Tibial artery (tissue), 4 donors: Measurements from ENCODE around the gene ZMYND11.

Experiments
- DNase-seq, 2 donors: peaks; one replicate each; pipeline ENCODE4 v3.0.0-alpha.2; 2019
- H3K27ac ChIP-seq, 2 donors: fragments of 200-600 bp; sonication (generic) in 1 of 2; 1 replicate in 1 of 2; 2 replicates in 1 of 2; pipeline ENCODE4 v1.5.1; 2018 to 2019; ENCODE audit warnings: mild to moderate bottlenecking in 1 of 2
- H3K27me3 ChIP-seq, 2 donors: fragments of 200-600 bp; sonication (generic) in 1 of 2; one replicate each; pipeline versions ENCODE4 v1.5.1 to v1.6.0; 2016 to 2019
- H3K36me3 ChIP-seq, 3 donors: fragments of 200-600 bp; sonication (generic) in 2 of 3; one replicate each; pipeline ENCODE4 v1.5.1; 2016 to 2019; ENCODE audit warnings: mild to moderate bottlenecking in 2 of 3
- H3K4me1 ChIP-seq, 4 donors: fragments of 200-600 bp; sonication (generic) in 2 of 4; 1 replicate in 3 of 4; 2 replicates in 1 of 4; pipeline ENCODE4 v1.5.1; 2016 to 2019
- H3K4me3 ChIP-seq, 2 donors: fragments of 200-600 bp; sonication (generic) in 1 of 2; 1 replicate in 1 of 2; 2 replicates in 1 of 2; pipeline ENCODE4 v1.5.1; 2018 to 2019; ENCODE audit warnings: mild to moderate bottlenecking in 2 of 2
- H3K9me3 ChIP-seq, 3 donors: fragments of 200-600 bp; sonication (generic) in 1 of 3; one replicate each; pipeline ENCODE4 v1.5.1; 2016 to 2019
- CTCF ChIP-seq, 2 experiments: fragments of 200-600 bp in 1 of 2; fragments of 450-650 bp in 1 of 2; IDR thresholded peaks; one replicate each; pipeline ENCODE4 v1.5.1; 2017 to 2019; ENCODE audit warnings: antibody characterized with exemption in 2 of 2, mild to moderate bottlenecking in 1 of 2, moderate library complexity in 1 of 2
- intact Hi-C: fragments of 100-400 bp; cut with DNase I; formaldehyde crosslinking; loops from one replicate; pipeline ENCODE4 v1.15.0; 2023; ENCODE audit warnings: low total_unique reads

The ZMYND11 gene

GRCh38 chr10:215444-215843, 80.2 kb downstream of the ZMYND11 start:
- no peak for TF ChIP-seq CTCF (IDR thresholded peaks at IDR 0.05)

GRCh38 chr10:218798-219197, 83.5 kb downstream of the ZMYND11 start:
- no peaks in the 10 kb centered on the region for H3K9me3 ChIP-seq
- no peak overlapping the region for H3K27ac ChIP-seq
- peaks cover 0 to 4% (median 0%) of the 10 kb centered on the region in 4 donors for H3K4me1 ChIP-seq
- no peak overlapping the region for H3K4me3 ChIP-seq
- intact Hi-C loops, result no loop called here
- TF ChIP-seq CTCF (IDR thresholded peaks at IDR 0.05), result no peak
- peaks cover 0 to 7% (median 0%) of the 10 kb centered on the region in 3 donors for H3K36me3 ChIP-seq
- H3K27me3 ChIP-seq, result no peaks in the 10 kb centered on the region
- no peak for DNase-seq

More at GRCh38 chr10:215444-215843, 80.2 kb downstream of the ZMYND11 start:
- Histone ChIP-seq H3K9me3 (no peaks in the 10 kb centered on the region), H3K36me3 (peaks cover 0 to 13% (median 4%) of the 10 kb centered on the region in 3 donors), H3K4me1 (peaks cover 0 to 4% (median 0%) of the 10 kb centered on the region in 4 donors), H3K27ac (no peak overlapping the region), H3K27me3 (no peaks in the 10 kb centered on the region), H3K4me3 (no peak overlapping the region)
- intact Hi-C loops, result no loop called here
- no peak for DNase-seq

GRCh38 chr10:219731-220472, 84.6 kb downstream of the ZMYND11 start:
- H3K9me3 ChIP-seq, result no peaks in the 10 kb centered on the region
- TF ChIP-seq CTCF (IDR thresholded peaks at IDR 0.05), result no peak

GRCh38 chr10:224571-224970, 89.3 kb downstream of the ZMYND11 start:
- TF ChIP-seq CTCF (IDR thresholded peaks at IDR 0.05), result no peak
- Histone ChIP-seq H3K9me3 (no peaks in the 10 kb centered on the region), H3K27me3 (no peaks in the 10 kb centered on the region), H3K4me3 (no peak overlapping the region), H3K36me3 (no peaks in the 10 kb centered on the region), H3K27ac (no peak overlapping the region), H3K4me1 (no peaks in the 10 kb centered on the region)
- intact Hi-C loops, result no loop called here
- no peak for DNase-seq

More at GRCh38 chr10:219731-220472, 84.6 kb downstream of the ZMYND11 start:
- DNase-seq, result no peak
- Histone ChIP-seq H3K4me3 (no peak overlapping the region), H3K4me1 (peaks cover 0 to 4% (median 0%) of the 10 kb centered on the region in 4 donors), H3K27me3 (no peaks in the 10 kb centered on the region), H3K27ac (no peak overlapping the region), H3K36me3 (peaks cover 0 to 7% (median 0%) of the 10 kb centered on the region in 3 donors)
- intact Hi-C loops, result no loop called here

GRCh38 chr10:226018-226417, 90.8 kb downstream of the ZMYND11 start:
- no peak overlapping the region for H3K27ac ChIP-seq
- intact Hi-C loops, result no loop called here

More at GRCh38 chr10:226018-226417, 90.8 kb downstream of the ZMYND11 start:
- no peak for DNase-seq
- no peak for TF ChIP-seq CTCF (IDR thresholded peaks at IDR 0.05)
- H3K4me1 ChIP-seq, result no peaks in the 10 kb centered on the region
- H3K4me3 ChIP-seq, result no peak overlapping the region
- H3K36me3 ChIP-seq, result no peaks in the 10 kb centered on the region
- no peaks in the 10 kb centered on the region for H3K9me3 ChIP-seq
- no peaks in the 10 kb centered on the region for H3K27me3 ChIP-seq
